HG03060 (cell line): ENCODE data around the gene OR4B1.

ENCODE experiments used
- ATAC-seq: cut with Tn5 transposase; IDR thresholded peaks from one replicate; pipeline ENCODE4 v1.9.1; 2021; ENCODE audit warnings: low read depth, moderate number of reproducible peaks; ENCODE audit not compliant: unreplicated experiment

OR4B1 gene

DNA sequence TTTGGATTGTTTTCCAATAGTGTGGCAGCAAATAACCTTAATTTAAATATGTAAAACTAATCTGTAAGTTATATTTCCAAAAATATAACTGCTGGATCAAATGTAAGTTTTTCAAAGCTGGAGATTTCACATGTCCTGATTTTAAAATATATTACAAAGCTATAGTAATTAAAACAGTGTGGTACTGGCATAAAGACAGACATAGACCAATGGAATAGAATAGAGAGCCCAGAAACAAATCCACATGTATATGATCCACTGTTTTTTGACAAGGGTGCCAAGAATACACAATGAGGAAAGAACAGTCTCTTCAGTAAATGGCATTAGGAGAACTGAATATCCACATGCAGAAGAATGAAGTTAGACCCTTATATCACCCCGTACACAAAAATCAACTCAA, 32.3 kb downstream of the OR4B1 start:
- no peak for ATAC-seq

DNA sequence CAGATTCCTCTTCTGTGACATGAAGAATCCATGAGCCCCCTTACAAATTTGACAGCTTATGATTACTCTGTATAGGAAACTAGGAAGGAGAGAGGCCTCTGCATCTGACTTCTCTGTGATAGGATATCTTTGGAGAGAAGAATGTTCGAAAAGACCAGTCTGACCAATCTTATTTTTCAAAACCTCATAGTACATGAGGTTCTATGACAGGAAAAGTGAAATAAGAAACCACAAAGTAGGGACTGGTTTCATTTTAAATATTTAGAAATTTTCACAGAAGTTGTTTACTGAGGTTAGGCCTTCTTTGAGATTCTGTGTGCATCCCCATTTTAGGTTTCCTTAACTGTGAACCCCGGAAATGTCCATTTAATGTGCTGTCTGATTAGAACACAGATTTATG, 45.0 kb downstream of the OR4B1 start:
- ATAC-seq, result no peak

DNA sequence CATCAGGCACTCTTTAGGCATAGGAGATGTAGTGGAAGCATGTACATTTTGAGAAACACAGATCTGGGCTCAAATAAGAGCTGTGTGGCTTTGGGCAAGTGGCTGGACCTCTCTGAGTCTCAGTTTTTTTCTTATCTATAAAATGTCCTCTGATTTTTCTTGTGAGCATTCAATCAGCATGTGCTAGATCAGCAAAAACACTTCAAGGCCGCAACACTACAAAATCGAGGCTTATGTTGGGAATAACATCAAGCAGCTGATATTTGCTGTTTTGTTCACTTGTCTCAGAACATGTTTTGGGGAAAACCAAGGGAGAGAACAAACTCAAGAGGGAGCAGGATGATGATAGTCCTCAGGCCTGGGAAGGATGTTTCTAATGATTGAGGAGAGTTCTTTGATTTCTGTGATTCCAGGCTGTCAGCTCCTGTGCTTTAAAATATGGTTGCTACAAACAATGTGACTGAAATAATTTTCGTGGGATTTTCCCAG, 46.9 kb downstream of the OR4B1 start, which contains the start of gene OR4X1:
OR4X1 (plus strand) TSS at position 439 of the 489 bp plus-strand sequence; CDS start at position 439, 0 bp downstream.
- no peak for ATAC-seq
